ENCODE results near the gene ZNF367.

GRCh38 chr9:96348261-96348660, 69.9 kb downstream of the ZNF367 start:
- TF ChIP-seq CTCF (IDR thresholded peaks at IDR 0.05; ENCODE audit: extremely low read depth in 1 of 2, insufficient read depth in 1 of 2, low read depth in 1 of 2, low read length in 2 of 2), result no peak
- TF ChIP-seq POLR2A (IDR thresholded peaks at IDR 0.05; ENCODE audit: low read depth, low read length), result no peak

Measured in endothelial cell of umbilical vein (primary cell).